ENCODE data around the gene C1QTNF9.

DNA sequence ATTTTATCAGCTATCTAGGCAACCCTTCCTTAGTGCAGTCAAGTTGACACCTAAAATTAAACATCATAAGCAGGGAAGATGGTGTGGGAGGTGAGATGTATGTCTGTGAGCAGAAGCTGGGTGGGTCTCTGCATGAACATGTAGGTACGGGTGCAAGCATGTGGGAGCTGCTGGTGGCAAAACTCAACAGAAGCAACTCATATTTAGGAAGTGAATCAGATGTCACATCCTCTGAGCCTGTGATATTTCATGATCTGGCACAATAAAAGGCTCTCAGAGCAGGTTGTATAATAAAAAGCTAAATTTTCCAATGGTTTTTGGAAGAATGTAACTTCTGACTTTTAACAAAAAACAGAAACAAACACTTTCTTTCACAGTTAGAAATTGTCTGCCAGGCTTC, 44.4 kb downstream of the C1QTNF9 start:
- no peak for TF ChIP-seq TEAD1 (CRISPR knock-in tag; IDR thresholded peaks at IDR 0.05)
- no peak for TF ChIP-seq ZNF121 (CRISPR knock-in tag; IDR thresholded peaks at IDR 0.05)

Data from WTC11 (cell line).